ENCODE measurements around the gene OPCML.

The OPCML gene

GRCh38 chr11:132755934-132756333, 776.4 kb downstream of the OPCML start:
- DNase-seq (ENCODE audit: low read depth, low spot score): no peak

- no peak for DNase-seq (ENCODE audit: low read depth, low spot score)
These were observed 780.6 kb downstream of the OPCML start for GRCh38 chr11:132751516-132752250.

- no peak for DNase-seq (ENCODE audit: low read depth, low spot score)
These were observed 786.0 kb downstream of the OPCML start for GRCh38 chr11:132746305-132746704.

GRCh38 chr11:132745306-132745705, 787.0 kb downstream of the OPCML start:
- no peak for DNase-seq (ENCODE audit: low read depth, low spot score)

- DNase-seq (ENCODE audit: low read depth, low spot score): no peak
These were observed 787.5 kb downstream of the OPCML start for GRCh38 chr11:132744771-132745170.

- no peak for DNase-seq (ENCODE audit: low read depth, low spot score)
These were observed 788.7 kb downstream of the OPCML start for GRCh38 chr11:132743601-132744000.

- DNase-seq (ENCODE audit: low read depth, low spot score): no peak
These were observed 789.4 kb downstream of the OPCML start for GRCh38 chr11:132742929-132743328.

GRCh38 chr11:132734217-132734616, 798.1 kb downstream of the OPCML start:
- DNase-seq (ENCODE audit: low read depth, low spot score): no peak

GRCh38 chr11:132728026-132728425, 804.3 kb downstream of the OPCML start:
- DNase-seq (ENCODE audit: low read depth, low spot score): no peak

GRCh38 chr11:132721526-132721925, 810.8 kb downstream of the OPCML start:
- no peak for DNase-seq (ENCODE audit: low read depth, low spot score)

- no peak for DNase-seq (ENCODE audit: low read depth, low spot score)
These were observed 812.6 kb downstream of the OPCML start for GRCh38 chr11:132719684-132720083.

GRCh38 chr11:132718711-132719671, 813.3 kb downstream of the OPCML start:
- DNase-seq (ENCODE audit: low read depth, low spot score): no peak

GRCh38 chr11:132717824-132718223, 814.5 kb downstream of the OPCML start:
- no peak for DNase-seq (ENCODE audit: low read depth, low spot score)

- no peak for DNase-seq (ENCODE audit: low read depth, low spot score)
These were observed 816.3 kb downstream of the OPCML start for GRCh38 chr11:132716037-132716436.

GRCh38 chr11:132714859-132715440, 817.4 kb downstream of the OPCML start:
- DNase-seq (ENCODE audit: low read depth, low spot score): no peak

GRCh38 chr11:132712466-132712865, 819.8 kb downstream of the OPCML start:
- DNase-seq (ENCODE audit: low read depth, low spot score): no peak

GRCh38 chr11:132704781-132705375, 827.4 kb downstream of the OPCML start:
- no peak for DNase-seq (ENCODE audit: low read depth, low spot score)

- no peak for DNase-seq (ENCODE audit: low read depth, low spot score)
These were observed 839.4 kb downstream of the OPCML start for GRCh38 chr11:132692891-132693290.

- no peak for DNase-seq (ENCODE audit: low read depth, low spot score)
These were observed 840.3 kb downstream of the OPCML start for GRCh38 chr11:132691848-132692550.

GRCh38 chr11:132686886-132687285, 845.4 kb downstream of the OPCML start:
- DNase-seq (ENCODE audit: low read depth, low spot score): peak; percentile 28

GRCh38 chr11:132685174-132685611, 847.1 kb downstream of the OPCML start:
- peak; percentile 31 for DNase-seq (ENCODE audit: low read depth, low spot score)
